Measurements from ENCODE around the gene SLC23A2.

The SLC23A2 gene

DNA sequence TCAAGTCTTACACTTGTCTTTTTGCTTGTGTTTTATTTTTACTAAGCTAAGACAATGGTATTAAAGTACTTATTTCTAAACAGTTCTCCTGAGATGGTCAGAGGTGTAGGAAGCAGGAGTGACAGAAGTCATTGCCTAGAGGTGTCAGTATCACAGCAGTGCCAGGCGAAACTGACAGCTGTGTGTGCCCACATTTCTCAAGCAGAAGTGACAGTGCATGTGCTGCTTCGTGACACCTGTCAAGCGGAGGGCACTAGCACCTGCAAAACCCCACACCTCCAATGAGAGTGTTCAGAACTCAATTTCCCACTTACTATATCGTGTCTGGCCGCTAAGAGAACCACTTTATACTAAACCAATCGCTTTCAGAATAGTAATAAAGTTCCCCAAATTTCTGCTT is 82.8 kb downstream of the SLC23A2 start:
- Histone ChIP-seq H3K4me2 (ENCODE audit: insufficient read depth, low read length, poor library complexity, severe bottlenecking) (no peak overlapping the region), H2AFZ (ENCODE audit: low read length) (no peak overlapping the region), H3K18ac (ENCODE audit: low read length) (no peak overlapping the region), H3K14ac (ENCODE audit: low read length) (no peak overlapping the region), H2BK5ac (ENCODE audit: low read length) (no peak overlapping the region), H3K4me1 (ENCODE audit: control insufficient read depth in 2 of 2, insufficient read depth in 1 of 2, low read depth in 1 of 2, low read length in 2 of 2) (peaks cover 3 to 9% of the 10 kb centered on the region in 2 donors), H3K9me3 (replicated peaks in 1 of 2; ENCODE audit: control insufficient read depth in 2 of 2, insufficient read depth in 1 of 2, low read depth in 1 of 2, low read length in 2 of 2) (no peaks in the 10 kb centered on the region), H2BK120ac (ENCODE audit: low read depth, low read length) (no peak overlapping the region), H2BK12ac (ENCODE audit: low read length) (no peak overlapping the region), H4K8ac (ENCODE audit: low read depth, low read length) (no peak overlapping the region), H3K79me1 (ENCODE audit: low read depth, low read length) (peaks cover 2% of the 10 kb centered on the region), H2AK5ac (ENCODE audit: low read depth, low read length) (no peak overlapping the region), H3K27ac (replicated peaks; ENCODE audit: low read length) (no peak overlapping the region), H3K9ac (ENCODE audit: low read depth, low read length, poor library complexity) (no peak overlapping the region), H2BK15ac (ENCODE audit: low read length) (no peak overlapping the region), H4K91ac (ENCODE audit: low read depth, low read length, poor library complexity) (no peak overlapping the region), H3K4me3 (ENCODE audit: low read length in 2 of 2) (no peak overlapping the region), H3K23ac (ENCODE audit: low read depth, low read length, poor library complexity) (no peak overlapping the region), H3K27me3 (ENCODE audit: control insufficient read depth in 3 of 3, insufficient read depth in 3 of 3, low read depth in 1 of 3, low read length in 3 of 3) (no peaks in the 10 kb centered on the region), H3K4ac (ENCODE audit: low read length) (no peak overlapping the region), H3K36me3 (replicated peaks in 1 of 2; ENCODE audit: control insufficient read depth in 2 of 2, insufficient read depth in 2 of 2, low read length in 2 of 2) (no peaks in the 10 kb centered on the region)
- no peak for DNase-seq (ENCODE audit: low spot score)
- no CpG with 5 or more reads among the region's 6 CpGs for WGBS, 2 donors (ENCODE audit: extremely low coverage in 2 of 2, insufficient read length in 2 of 2, insufficient replicate concordance in 1 of 2)

DNA sequence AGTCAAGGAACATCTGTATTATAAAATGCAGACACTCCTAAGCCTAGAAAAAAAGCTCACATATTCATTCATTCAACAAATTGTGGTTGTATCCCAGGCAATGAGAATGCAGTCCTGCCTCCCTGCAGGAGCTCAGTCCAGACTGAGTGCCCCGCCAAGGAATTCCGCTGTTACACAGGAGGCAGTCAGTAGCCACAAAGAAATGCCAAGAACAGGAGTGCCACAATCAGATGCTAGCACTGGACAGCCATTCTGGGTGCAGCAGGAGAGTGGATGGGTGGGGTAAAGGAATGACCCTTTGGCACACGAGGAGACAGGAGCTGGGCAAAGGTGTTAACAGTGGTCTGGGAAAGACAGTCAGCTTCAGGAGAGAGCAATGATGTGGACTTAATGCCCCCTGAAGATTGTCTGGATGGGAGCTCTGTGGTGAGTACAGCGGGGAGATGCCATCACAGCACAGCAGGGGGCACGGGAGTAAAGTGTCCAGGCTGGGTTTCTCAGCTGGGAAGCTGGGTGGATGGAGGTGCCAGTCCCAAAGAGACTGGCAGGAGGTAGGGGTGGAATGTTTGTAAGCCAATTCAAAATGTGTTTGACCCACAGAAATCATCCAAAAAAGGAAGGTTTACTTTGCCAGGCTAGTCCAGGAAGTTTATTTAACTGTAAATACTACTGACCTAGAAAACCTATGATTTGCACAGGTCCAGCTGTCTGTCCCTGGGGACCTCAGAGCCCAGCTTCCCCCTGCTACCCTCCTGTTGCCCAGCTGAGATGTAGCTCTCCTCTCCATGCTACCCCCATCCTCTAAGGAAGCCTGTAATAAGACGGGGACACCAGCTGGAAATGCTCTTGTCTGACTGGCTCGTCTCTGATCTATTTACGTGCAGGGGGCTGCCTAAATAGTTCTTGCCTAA is 84.1 kb downstream of the SLC23A2 start:
- H3K9me3 ChIP-seq (replicated peaks in 1 of 2; ENCODE audit: control insufficient read depth in 2 of 2, insufficient read depth in 1 of 2, low read depth in 1 of 2, low read length in 2 of 2) = no peaks in the 10 kb centered on the region
- no peak overlapping the region for H3K14ac ChIP-seq (ENCODE audit: low read length)
- no peak overlapping the region for H4K8ac ChIP-seq (ENCODE audit: low read depth, low read length)
- H2AK5ac ChIP-seq (ENCODE audit: low read depth, low read length) = no peak overlapping the region
- H3K79me1 ChIP-seq (ENCODE audit: low read depth, low read length) = peaks cover 2% of the 10 kb centered on the region
- no peak overlapping the region for H3K4me3 ChIP-seq (ENCODE audit: low read length in 2 of 2)
- H3K27ac ChIP-seq (replicated peaks; ENCODE audit: low read length) = no peak overlapping the region
- peaks cover 3 to 8% of the 10 kb centered on the region in 2 donors for H3K4me1 ChIP-seq (ENCODE audit: control insufficient read depth in 2 of 2, insufficient read depth in 1 of 2, low read depth in 1 of 2, low read length in 2 of 2)
- H3K36me3 ChIP-seq (replicated peaks in 1 of 2; ENCODE audit: control insufficient read depth in 2 of 2, insufficient read depth in 2 of 2, low read length in 2 of 2) = peaks cover 0 to 2% of the 10 kb centered on the region in 2 donors
- no peak overlapping the region for H2BK12ac ChIP-seq (ENCODE audit: low read length)
- H3K27me3 ChIP-seq (ENCODE audit: control insufficient read depth in 3 of 3, insufficient read depth in 3 of 3, low read depth in 1 of 3, low read length in 3 of 3) = no peaks in the 10 kb centered on the region
- no peak overlapping the region for H2BK120ac ChIP-seq (ENCODE audit: low read depth, low read length)
- no peak overlapping the region for H3K4ac ChIP-seq (ENCODE audit: low read length)
- no peak overlapping the region for H3K9ac ChIP-seq (ENCODE audit: low read depth, low read length, poor library complexity)
- no peak overlapping the region for H4K91ac ChIP-seq (ENCODE audit: low read depth, low read length, poor library complexity)
- H2AFZ ChIP-seq (ENCODE audit: low read length) = no peak overlapping the region
- H3K4me2 ChIP-seq (ENCODE audit: insufficient read depth, low read length, poor library complexity, severe bottlenecking) = no peak overlapping the region
- no peak overlapping the region for H3K18ac ChIP-seq (ENCODE audit: low read length)
- no peak for DNase-seq (ENCODE audit: low spot score)
- no peak overlapping the region for H3K23ac ChIP-seq (ENCODE audit: low read depth, low read length, poor library complexity)
- no peak overlapping the region for H2BK5ac ChIP-seq (ENCODE audit: low read length)
- no peak overlapping the region for H2BK15ac ChIP-seq (ENCODE audit: low read length)
- no CpG with 5 or more reads among the region's 8 CpGs for WGBS, 2 donors (ENCODE audit: extremely low coverage in 2 of 2, insufficient read length in 2 of 2, insufficient replicate concordance in 1 of 2)

DNA sequence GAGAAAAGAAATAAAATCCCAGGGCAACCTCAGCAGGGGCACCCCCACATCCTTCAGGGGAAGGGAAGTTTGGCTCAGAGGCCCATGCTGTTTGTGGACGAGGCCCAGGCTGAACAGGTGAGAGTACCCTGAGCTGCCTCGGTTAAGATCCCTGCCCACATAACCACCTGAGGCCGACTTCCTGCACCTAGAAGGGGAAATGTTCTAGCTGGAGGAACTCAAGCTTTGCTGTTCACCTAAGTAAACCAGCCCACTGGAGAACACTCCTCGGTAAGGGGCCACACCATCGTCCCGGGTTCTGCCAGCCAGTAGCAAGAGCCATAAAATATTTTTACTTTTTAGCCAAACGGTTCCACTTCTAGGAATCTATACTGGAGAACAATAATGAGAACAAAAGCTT is 88.2 kb downstream of the SLC23A2 start:
- Histone ChIP-seq H3K9ac (ENCODE audit: low read depth, low read length, poor library complexity) (no peak overlapping the region), H3K4me1 (ENCODE audit: control insufficient read depth in 2 of 2, insufficient read depth in 1 of 2, low read depth in 1 of 2, low read length in 2 of 2) (peaks cover 3 to 7% of the 10 kb centered on the region in 2 donors), H3K9me3 (replicated peaks in 1 of 2; ENCODE audit: control insufficient read depth in 2 of 2, insufficient read depth in 1 of 2, low read depth in 1 of 2, low read length in 2 of 2) (no peaks in the 10 kb centered on the region), H2BK5ac (ENCODE audit: low read length) (no peak overlapping the region), H3K4ac (ENCODE audit: low read length) (no peak overlapping the region), H3K79me1 (ENCODE audit: low read depth, low read length) (peaks cover 1% of the 10 kb centered on the region), H3K4me3 (ENCODE audit: low read length in 2 of 2) (no peak overlapping the region), H3K27me3 (ENCODE audit: control insufficient read depth in 3 of 3, insufficient read depth in 3 of 3, low read depth in 1 of 3, low read length in 3 of 3) (no peaks in the 10 kb centered on the region), H2AK5ac (ENCODE audit: low read depth, low read length) (no peak overlapping the region), H2BK15ac (ENCODE audit: low read length) (no peak overlapping the region), H3K36me3 (replicated peaks in 1 of 2; ENCODE audit: control insufficient read depth in 2 of 2, insufficient read depth in 2 of 2, low read length in 2 of 2) (peaks cover 0 to 2% of the 10 kb centered on the region in 2 donors), H4K91ac (ENCODE audit: low read depth, low read length, poor library complexity) (no peak overlapping the region), H3K4me2 (ENCODE audit: insufficient read depth, low read length, poor library complexity, severe bottlenecking) (no peak overlapping the region), H2BK12ac (ENCODE audit: low read length) (no peak overlapping the region), H3K27ac (replicated peaks; ENCODE audit: low read length) (no peak overlapping the region), H2BK120ac (ENCODE audit: low read depth, low read length) (no peak overlapping the region), H2AFZ (ENCODE audit: low read length) (no peak overlapping the region), H4K8ac (ENCODE audit: low read depth, low read length) (no peak overlapping the region), H3K14ac (ENCODE audit: low read length) (no peak overlapping the region), H3K23ac (ENCODE audit: low read depth, low read length, poor library complexity) (no peak overlapping the region), H3K18ac (ENCODE audit: low read length) (no peak overlapping the region)
- no peak for DNase-seq (ENCODE audit: low spot score)
- WGBS, 2 donors (ENCODE audit: extremely low coverage in 2 of 2, insufficient read length in 2 of 2, insufficient replicate concordance in 1 of 2) = no CpG with 5 or more reads among the region's 7 CpGs

DNA sequence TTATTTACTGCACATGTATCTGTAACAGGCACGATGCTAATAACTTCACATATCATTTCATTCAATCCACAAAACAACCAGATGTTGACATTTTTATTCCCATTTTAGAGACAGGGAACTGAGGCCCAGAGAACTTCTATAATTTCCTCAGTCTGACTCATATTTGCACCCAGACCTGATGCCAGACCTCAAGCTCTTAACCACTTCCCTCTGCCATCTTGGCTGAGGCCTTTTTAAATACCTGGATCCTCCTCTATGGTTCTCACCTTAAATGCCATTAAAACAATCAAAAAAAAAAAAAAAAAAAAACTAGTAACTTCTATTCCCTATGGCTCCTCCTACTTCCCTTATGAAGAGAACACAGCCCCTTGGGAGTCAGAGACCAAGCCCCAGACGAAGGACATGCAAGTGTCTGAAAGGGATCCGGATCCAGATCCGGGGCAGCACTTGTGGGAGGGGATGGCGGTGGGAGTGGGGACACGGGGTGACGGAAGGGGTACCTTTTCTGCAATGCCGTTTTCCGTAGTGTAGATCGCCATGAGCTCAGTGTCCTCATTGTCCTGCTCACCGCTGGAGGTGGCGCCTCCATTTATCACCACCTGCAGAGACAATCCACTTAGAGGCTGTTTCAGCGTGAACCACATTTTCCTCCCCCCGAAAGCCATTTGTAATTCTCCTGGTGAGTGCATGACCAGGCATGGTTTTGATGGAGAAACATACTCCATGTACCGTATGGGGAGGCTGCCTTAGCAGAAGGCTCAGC is 88.7 kb downstream of the SLC23A2 start:
- no CpG with 5 or more reads among the region's 15 CpGs for WGBS, 2 donors (ENCODE audit: extremely low coverage in 2 of 2, insufficient read length in 2 of 2, insufficient replicate concordance in 1 of 2)
- no peak overlapping the region for H2BK15ac ChIP-seq (ENCODE audit: low read length)

More for the DNA sequence above, 88.7 kb downstream of the SLC23A2 start:
- Histone ChIP-seq H3K14ac (ENCODE audit: low read length) (no peak overlapping the region), H4K91ac (ENCODE audit: low read depth, low read length, poor library complexity) (no peak overlapping the region), H3K36me3 (replicated peaks in 1 of 2; ENCODE audit: control insufficient read depth in 2 of 2, insufficient read depth in 2 of 2, low read length in 2 of 2) (peaks cover 0 to 2% of the 10 kb centered on the region in 2 donors), H3K4me3 (ENCODE audit: low read length in 2 of 2) (no peak overlapping the region), H2BK120ac (ENCODE audit: low read depth, low read length) (no peak overlapping the region), H3K23ac (ENCODE audit: low read depth, low read length, poor library complexity) (no peak overlapping the region), H3K4ac (ENCODE audit: low read length) (no peak overlapping the region), H2BK5ac (ENCODE audit: low read length) (no peak overlapping the region), H3K79me1 (ENCODE audit: low read depth, low read length) (peaks cover 1% of the 10 kb centered on the region), H3K27ac (replicated peaks; ENCODE audit: low read length) (no peak overlapping the region), H3K27me3 (ENCODE audit: control insufficient read depth in 3 of 3, insufficient read depth in 3 of 3, low read depth in 1 of 3, low read length in 3 of 3) (no peaks in the 10 kb centered on the region), H2AK5ac (ENCODE audit: low read depth, low read length) (no peak overlapping the region), H4K8ac (ENCODE audit: low read depth, low read length) (no peak overlapping the region), H3K4me1 (ENCODE audit: control insufficient read depth in 2 of 2, insufficient read depth in 1 of 2, low read depth in 1 of 2, low read length in 2 of 2) (peaks cover 3 to 7% of the 10 kb centered on the region in 2 donors), H3K4me2 (ENCODE audit: insufficient read depth, low read length, poor library complexity, severe bottlenecking) (no peak overlapping the region), H2AFZ (ENCODE audit: low read length) (no peak overlapping the region), H3K9me3 (replicated peaks in 1 of 2; ENCODE audit: control insufficient read depth in 2 of 2, insufficient read depth in 1 of 2, low read depth in 1 of 2, low read length in 2 of 2) (no peaks in the 10 kb centered on the region), H3K18ac (ENCODE audit: low read length) (no peak overlapping the region), H2BK12ac (ENCODE audit: low read length) (no peak overlapping the region), H3K9ac (ENCODE audit: low read depth, low read length, poor library complexity) (no peak overlapping the region)
- DNase-seq (ENCODE audit: low spot score) = no peak

All from neuronal stem cell (in vitro differentiated cells).